KMS-11 (cell line): ENCODE data around the gene NKX3-2.

Experiments
- H2AFZ ChIP-seq: fragments of 200-600 bp; sonication (generic); 2 replicates; pipeline ENCODE4 v1.6.1; 2016; ENCODE audit warnings: antibody characterized with exemption, mixed run types, low read depth
- H3K27ac ChIP-seq: fragments of 200-600 bp; sonication (generic); 2 replicates; pipeline ENCODE4 v1.6.1; 2016; ENCODE audit warnings: mild to moderate bottlenecking, mixed run types
- H3K27me3 ChIP-seq: fragments of 200-600 bp; sonication (generic); 2 replicates; pipeline ENCODE4 v1.6.1; 2017; ENCODE audit warnings: mild to moderate bottlenecking, low read depth, mixed run types, moderate library complexity; ENCODE audit not compliant: insufficient read depth
- H3K36me3 ChIP-seq: fragments of 200-600 bp; sonication (generic); 2 replicates; pipeline ENCODE4 v1.6.1; 2017; ENCODE audit warnings: mild to moderate bottlenecking, mixed run types; ENCODE audit not compliant: insufficient read depth
- H3K4me1 ChIP-seq: fragments of 200-600 bp; sonication (generic); 2 replicates; pipeline ENCODE4 v1.6.1; 2016; ENCODE audit warnings: mild to moderate bottlenecking, low read depth, mixed run types; ENCODE audit not compliant: poor library complexity, severe bottlenecking
- H3K4me2 ChIP-seq: fragments of 200-600 bp; sonication (generic); 2 replicates; pipeline ENCODE4 v1.7.0; 2016; ENCODE audit warnings: mild to moderate bottlenecking, mixed run types
- H3K4me3 ChIP-seq: fragments of 200-600 bp; sonication (generic); IDR thresholded peaks from 2 replicates; pipeline ENCODE4 v1.6.1; 2017; ENCODE audit warnings: low read depth, low read length, mixed read lengths; ENCODE audit not compliant: insufficient read depth
- H3K79me2 ChIP-seq: fragments of 200-600 bp; sonication (generic); 2 replicates; pipeline ENCODE4 v1.6.1; 2016; ENCODE audit warnings: low read depth, mixed run types; ENCODE audit not compliant: insufficient read depth
- H3K9ac ChIP-seq: fragments of 200-600 bp; sonication (generic); 2 replicates; pipeline ENCODE4 v1.6.1; 2016; ENCODE audit warnings: mild to moderate bottlenecking, mixed run types
- H4K20me1 ChIP-seq: fragments of 200-600 bp; sonication (generic); 2 replicates; pipeline ENCODE4 v1.6.1; 2016; ENCODE audit warnings: mild to moderate bottlenecking, mixed run types; ENCODE audit not compliant: insufficient read depth
- CTCF ChIP-seq: fragments of 200-600 bp; sonication (generic); conservative IDR thresholded peaks from 2 replicates; pipeline ENCODE4 v1.6.1; 2017; ENCODE audit warnings: low read depth, mild to moderate bottlenecking, antibody characterized with exemption, low read length, moderate library complexity, mixed read lengths

Gene NKX3-2

GRCh38 chr4:13511101-13511500 is 33.2 kb downstream of the NKX3-2 start:
- Histone ChIP-seq H3K27ac (no peak overlapping the region), H4K20me1 (no peaks in the 10 kb centered on the region), H3K4me3 (no peak overlapping the region), H3K36me3 (no peaks in the 10 kb centered on the region), H2AFZ (no peak overlapping the region), H3K27me3 (no peaks in the 10 kb centered on the region), H3K79me2 (no peaks in the 10 kb centered on the region), H3K4me2 (no peak overlapping the region), H3K4me1 (no peaks in the 10 kb centered on the region), H3K9ac (no peak overlapping the region)
- TF ChIP-seq CTCF, result no peak

- Histone ChIP-seq H3K4me1 (no peaks in the 10 kb centered on the region), H4K20me1 (no peaks in the 10 kb centered on the region), H2AFZ (no peak overlapping the region), H3K36me3 (no peaks in the 10 kb centered on the region), H3K27me3 (no peaks in the 10 kb centered on the region), H3K9ac (no peak overlapping the region), H3K27ac (no peak overlapping the region), H3K4me3 (no peak overlapping the region), H3K4me2 (no peak overlapping the region), H3K79me2 (no peaks in the 10 kb centered on the region)
- no peak for TF ChIP-seq CTCF
Measured at GRCh38 chr4:13509442-13509841, 34.9 kb downstream of the NKX3-2 start.

GRCh38 chr4:13504374-13504773 is 39.9 kb downstream of the NKX3-2 start:
- TF ChIP-seq CTCF, result no peak
- Histone ChIP-seq H3K4me1 (no peaks in the 10 kb centered on the region), H3K9ac (no peak overlapping the region), H3K27ac (no peak overlapping the region), H3K27me3 (no peaks in the 10 kb centered on the region), H3K79me2 (no peaks in the 10 kb centered on the region), H2AFZ (no peak overlapping the region), H4K20me1 (no peaks in the 10 kb centered on the region), H3K4me2 (no peak overlapping the region), H3K4me3 (no peak overlapping the region), H3K36me3 (no peaks in the 10 kb centered on the region)

- no peaks in the 10 kb centered on the region for H3K36me3 ChIP-seq
- no peaks in the 10 kb centered on the region for H4K20me1 ChIP-seq
- H3K4me1 ChIP-seq, result no peaks in the 10 kb centered on the region
- no peak for TF ChIP-seq CTCF
- no peak overlapping the region for H3K4me2 ChIP-seq
- no peaks in the 10 kb centered on the region for H3K27me3 ChIP-seq
- H2AFZ ChIP-seq, result no peak overlapping the region
- H3K9ac ChIP-seq, result no peak overlapping the region
- H3K4me3 ChIP-seq, result no peak overlapping the region
- H3K79me2 ChIP-seq, result no peaks in the 10 kb centered on the region
- no peak overlapping the region for H3K27ac ChIP-seq
Measured at GRCh38 chr4:13498469-13498868, 45.8 kb downstream of the NKX3-2 start.

- Histone ChIP-seq H3K9ac (no peak overlapping the region), H3K27ac (no peak overlapping the region), H3K4me1 (no peaks in the 10 kb centered on the region), H4K20me1 (no peaks in the 10 kb centered on the region), H3K4me3 (no peak overlapping the region), H3K27me3 (no peaks in the 10 kb centered on the region), H2AFZ (no peak overlapping the region), H3K79me2 (no peaks in the 10 kb centered on the region), H3K36me3 (no peaks in the 10 kb centered on the region), H3K4me2 (no peak overlapping the region)
- TF ChIP-seq CTCF, result no peak
Measured at GRCh38 chr4:13496605-13497004, 47.7 kb downstream of the NKX3-2 start.
